ENCODE results near the gene NOCT. TPM values are rescaled to one million over a fixed set of nuclear protein-coding genes. Genes with fewer than 3 reads are reported as not detected.

The NOCT gene
- polyA plus RNA-seq, 1 experiment = 4.4 TPM

- DNase-seq (ENCODE audit: low read depth) = no peak
- CTCF ChIA-PET = no interaction called here
- POLR2A ChIA-PET = no interaction called here
- Histone ChIP-seq H3K4me3 (ENCODE audit: low read depth, low read length) (no peak overlapping the region), H3K27me3 (ENCODE audit: control insufficient read depth, insufficient read depth, low read length) (no peaks in the 10 kb centered on the region), H3K36me3 (ENCODE audit: control insufficient read depth, insufficient read depth, low read length) (no peaks in the 10 kb centered on the region)
- TF ChIP-seq CTCF (IDR thresholded peaks at IDR 0.05; ENCODE audit: insufficient read depth, low read depth, low read length) = no peak
These were observed 39.1 kb upstream of the NOCT start for GRCh38 chr4:138976526-138976925.

GRCh38 chr4:138977524-138977923 lies 38.1 kb upstream of the NOCT start:
- no peaks in the 10 kb centered on the region for H3K27me3 ChIP-seq (ENCODE audit: control insufficient read depth, insufficient read depth, low read length)
- no peaks in the 10 kb centered on the region for H3K36me3 ChIP-seq (ENCODE audit: control insufficient read depth, insufficient read depth, low read length)
- POLR2A ChIA-PET = no interaction called here
- CTCF ChIA-PET = interaction anchor here (0.7 to 1.3 kb wide), 2 partner anchors 9 to 23 kb away, joined by 3 read pairs; no protein-coding TSS in a partner anchor
- DNase-seq (ENCODE audit: low read depth) = no peak
- TF ChIP-seq CTCF (IDR thresholded peaks at IDR 0.05; ENCODE audit: insufficient read depth, low read depth, low read length) = no peak
- no peak overlapping the region for H3K4me3 ChIP-seq (ENCODE audit: low read depth, low read length)

- Histone ChIP-seq H3K27me3 (ENCODE audit: control insufficient read depth, insufficient read depth, low read length) (no peaks in the 10 kb centered on the region), H3K4me3 (ENCODE audit: low read depth, low read length) (no peak overlapping the region), H3K36me3 (ENCODE audit: control insufficient read depth, insufficient read depth, low read length) (no peaks in the 10 kb centered on the region)
- POLR2A ChIA-PET = no interaction called here
- CTCF ChIA-PET = interaction anchor here (1.3 kb wide), 1 partner anchor 24 kb away, joined by 3 read pairs; no protein-coding TSS in a partner anchor
- no peak for TF ChIP-seq CTCF (IDR thresholded peaks at IDR 0.05; ENCODE audit: insufficient read depth, low read depth, low read length)
- no peak for DNase-seq (ENCODE audit: low read depth)
These were observed 37.5 kb upstream of the NOCT start for GRCh38 chr4:138978028-138978585.

- no peaks in the 10 kb centered on the region for H3K36me3 ChIP-seq (ENCODE audit: control insufficient read depth, insufficient read depth, low read length)
- CTCF ChIA-PET = interaction anchor here (1.3 kb wide), 1 partner anchor 24 kb away, joined by 3 read pairs; no protein-coding TSS in a partner anchor
- no peak for TF ChIP-seq CTCF (IDR thresholded peaks at IDR 0.05; ENCODE audit: insufficient read depth, low read depth, low read length)
- H3K27me3 ChIP-seq (ENCODE audit: control insufficient read depth, insufficient read depth, low read length) = no peaks in the 10 kb centered on the region
- POLR2A ChIA-PET = no interaction called here
- no peak overlapping the region for H3K4me3 ChIP-seq (ENCODE audit: low read depth, low read length)
- no peak for DNase-seq (ENCODE audit: low read depth)
These were observed 37.0 kb upstream of the NOCT start for GRCh38 chr4:138978600-138978999.

GRCh38 chr4:138979742-138980141 lies 35.8 kb upstream of the NOCT start:
- no peak for TF ChIP-seq CTCF (IDR thresholded peaks at IDR 0.05; ENCODE audit: insufficient read depth, low read depth, low read length)
- CTCF ChIA-PET = no interaction called here

More at GRCh38 chr4:138979742-138980141, 35.8 kb upstream of the NOCT start:
- DNase-seq (ENCODE audit: low read depth) = no peak
- Histone ChIP-seq H3K27me3 (ENCODE audit: control insufficient read depth, insufficient read depth, low read length) (no peaks in the 10 kb centered on the region), H3K4me3 (ENCODE audit: low read depth, low read length) (no peak overlapping the region), H3K36me3 (ENCODE audit: control insufficient read depth, insufficient read depth, low read length) (no peaks in the 10 kb centered on the region)
- POLR2A ChIA-PET = no interaction called here

All from BJ (cell line).